G401.6 (cell line): ENCODE data around the gene HOXB1.
"Not testable (repeated sequence)": the region's sequence is repeated elsewhere in the genome, so short reads cannot be mapped to it uniquely, and the experiment has no call there.

Experiments
- FAIRE-seq: peaks from 2 replicates; lab custom pipeline; 2012; peaks lifted over from hg19 to GRCh38; lab: Jason Lieb, UNC

HOXB1 gene

DNA sequence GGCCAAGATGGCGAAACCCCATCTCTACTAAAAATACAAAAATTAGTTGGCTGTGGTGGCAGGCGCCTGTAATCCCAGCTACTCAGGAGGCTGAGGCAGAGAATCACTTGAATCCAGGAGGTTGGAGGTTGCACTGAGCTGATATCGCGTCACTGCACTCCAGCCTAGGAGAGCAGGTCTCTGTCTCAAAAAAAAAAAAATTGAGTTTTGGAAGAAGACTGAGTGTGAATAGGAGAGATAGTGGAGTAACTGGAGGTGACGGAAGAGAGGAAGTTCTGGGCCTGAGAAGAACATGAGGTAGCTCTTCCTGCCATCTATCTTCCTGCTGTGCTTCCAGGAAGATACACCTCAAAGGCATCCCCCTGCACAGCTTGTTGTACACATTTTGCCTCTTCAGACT, 11.4 kb downstream of the HOXB1 start:
- FAIRE-seq, result no peak

- FAIRE-seq, result no peak
Measured at GRCh38 chr17:48517478-48517877, 13.3 kb downstream of the HOXB1 start.

DNA sequence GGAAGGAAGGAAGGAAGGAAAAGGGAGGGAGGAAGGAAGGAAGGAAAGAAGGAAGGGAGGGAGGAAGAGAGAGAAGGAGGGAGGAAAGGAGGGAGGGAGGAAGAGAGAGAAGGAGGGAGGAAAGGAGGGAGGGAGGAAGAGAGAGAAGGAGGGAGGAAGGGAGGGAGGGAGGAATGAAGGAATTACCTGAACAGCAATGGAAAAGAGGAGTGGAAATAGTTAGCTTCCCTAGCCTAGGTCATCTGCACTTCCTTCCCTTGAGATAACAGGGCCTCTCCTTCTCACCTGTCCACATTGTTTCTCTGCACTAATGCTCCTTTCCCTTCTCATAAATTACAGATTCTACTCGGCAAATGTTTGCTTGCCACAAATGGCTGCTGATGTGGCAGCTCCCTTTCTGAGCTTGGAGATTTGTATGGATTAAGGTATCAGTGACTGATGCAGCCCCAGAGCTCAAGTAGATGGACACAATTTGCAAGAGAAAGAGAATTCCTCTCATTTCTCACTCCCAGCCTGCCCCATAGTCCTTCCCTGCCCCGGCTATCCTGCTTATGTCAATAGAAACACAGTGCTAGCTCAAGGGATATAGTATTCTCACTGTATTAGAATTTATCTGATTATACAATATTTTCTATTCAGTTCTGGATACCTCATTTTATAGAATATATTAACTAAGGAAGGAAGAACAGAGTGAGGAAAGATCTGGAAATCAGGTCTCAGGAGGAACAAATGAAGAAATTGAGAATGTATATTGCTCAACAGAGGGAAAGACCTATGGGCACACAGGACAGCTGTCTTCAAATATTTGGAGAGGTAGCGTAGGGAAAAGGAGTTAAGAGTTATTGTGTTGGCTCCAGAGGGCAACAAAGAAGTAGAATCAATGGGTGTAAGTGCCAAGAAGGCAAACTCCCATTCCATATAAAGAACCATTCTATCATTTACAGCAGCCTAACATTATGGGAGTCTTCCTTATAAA, 14.6 kb downstream of the HOXB1 start:
- FAIRE-seq, result no peak

GRCh38 chr17:48514477-48514876, 16.3 kb downstream of the HOXB1 start:
- FAIRE-seq, result no peak

DNA sequence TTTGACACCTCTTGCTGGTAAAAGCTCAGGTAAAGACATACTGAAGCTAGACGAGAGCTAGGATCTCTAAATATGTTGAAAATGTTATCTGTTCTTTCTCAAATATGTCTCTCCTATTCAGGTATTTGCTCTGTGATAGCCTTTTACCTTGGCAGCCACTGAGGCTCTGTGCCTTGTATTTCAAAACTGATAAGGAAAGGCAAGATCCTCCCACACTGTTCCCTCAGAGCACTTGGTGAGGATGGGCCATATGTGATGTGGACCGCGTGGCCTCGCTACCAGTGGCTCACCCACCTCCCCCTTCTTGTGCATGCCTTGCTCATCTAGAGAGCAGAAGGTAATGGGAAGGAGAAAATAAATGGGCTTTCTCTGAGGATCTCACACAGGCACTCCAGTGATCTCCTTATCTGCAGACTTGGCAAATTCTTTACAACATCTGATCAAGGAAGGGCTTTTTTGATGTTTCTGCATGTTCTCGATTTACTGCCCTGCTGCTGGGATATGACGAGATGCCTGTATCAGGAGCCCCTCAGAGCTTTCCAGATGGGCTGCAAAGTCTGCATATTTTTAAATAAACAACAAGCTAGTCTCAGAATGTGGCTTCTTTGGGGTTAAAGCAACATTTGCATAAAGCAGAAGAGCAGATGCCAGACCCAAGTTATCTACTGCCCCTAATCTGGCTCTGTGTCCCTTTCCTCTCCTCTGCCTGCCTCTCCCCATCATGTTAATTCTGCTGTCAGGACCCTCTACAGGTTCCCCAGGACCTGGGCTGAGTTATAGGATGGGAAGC, 16.9 kb downstream of the HOXB1 start:
- no peak for FAIRE-seq

- no peak for FAIRE-seq
Measured at GRCh38 chr17:48513097-48513496, 17.7 kb downstream of the HOXB1 start.

DNA sequence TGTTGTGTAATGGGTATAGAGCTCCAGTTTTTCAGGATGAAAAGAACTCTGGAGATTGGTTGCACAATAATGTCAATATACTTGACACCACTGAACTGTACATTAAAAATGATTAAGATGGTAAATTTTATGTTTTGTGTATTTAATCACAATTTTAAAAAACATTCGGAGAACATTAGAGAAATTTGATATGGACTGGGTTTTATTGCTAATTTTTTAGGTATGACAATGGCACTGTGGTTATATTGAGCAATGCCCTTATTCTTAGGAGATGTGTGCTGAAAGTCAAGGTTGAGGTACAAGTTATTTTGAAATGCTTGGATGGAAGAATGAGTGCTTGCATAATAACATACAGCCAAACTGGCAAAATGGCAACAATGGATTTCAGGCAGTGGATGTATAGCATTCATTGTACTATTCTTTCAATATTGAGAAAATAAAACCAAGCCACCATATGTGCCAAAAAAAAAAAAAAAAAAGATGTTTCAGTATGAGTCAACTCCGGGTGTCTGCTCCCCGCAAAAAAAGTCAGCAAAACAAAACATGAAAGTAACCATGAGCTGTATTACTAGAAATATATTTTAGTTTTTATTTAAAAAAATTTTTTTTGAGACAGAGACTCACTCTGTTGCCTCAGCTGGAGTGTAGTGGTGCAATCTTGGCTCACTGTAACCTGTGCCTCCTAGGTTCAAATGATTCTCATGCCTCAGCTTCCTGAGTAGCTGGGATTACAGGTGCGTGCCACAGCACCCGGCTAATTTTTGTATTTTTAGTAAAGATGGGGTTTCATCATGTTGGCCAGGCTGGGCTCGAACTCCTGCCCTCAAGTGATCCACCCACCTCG, 19.8 kb downstream of the HOXB1 start:
- no peak for FAIRE-seq

GRCh38 chr17:48510381-48510760, 20.4 kb downstream of the HOXB1 start:
- FAIRE-seq, result no peak

GRCh38 chr17:48509708-48510107, 21.1 kb downstream of the HOXB1 start:
- FAIRE-seq, result not testable (repeated sequence)

- FAIRE-seq, result no peak
Measured at GRCh38 chr17:48506246-48506645, 24.6 kb downstream of the HOXB1 start.

DNA sequence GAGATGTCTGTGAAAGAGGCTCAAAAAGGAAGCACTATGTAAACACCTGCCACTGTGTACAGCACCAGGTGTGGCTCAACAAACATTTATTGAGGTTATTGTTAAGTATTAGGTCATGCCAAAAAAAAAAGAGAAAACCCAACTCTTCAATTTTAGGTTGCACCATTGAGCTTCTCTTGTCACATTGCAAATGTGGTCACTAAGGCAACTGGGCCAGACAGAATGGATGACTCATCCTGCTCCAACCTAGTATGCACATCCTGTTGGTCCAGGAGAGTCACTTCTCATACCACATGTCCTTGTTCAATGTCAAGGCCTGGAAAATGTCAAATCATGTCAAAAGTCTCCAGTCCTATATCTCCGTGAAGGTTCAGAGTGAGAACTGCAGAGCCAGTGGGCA, 25.0 kb downstream of the HOXB1 start:
- FAIRE-seq, result no peak

GRCh38 chr17:48504953-48505352, 25.9 kb downstream of the HOXB1 start:
- FAIRE-seq, result no peak

- no peak for FAIRE-seq
Measured at GRCh38 chr17:48503747-48504146, 27.1 kb downstream of the HOXB1 start.

GRCh38 chr17:48502901-48503300, 27.9 kb downstream of the HOXB1 start:
- FAIRE-seq, result no peak

DNA sequence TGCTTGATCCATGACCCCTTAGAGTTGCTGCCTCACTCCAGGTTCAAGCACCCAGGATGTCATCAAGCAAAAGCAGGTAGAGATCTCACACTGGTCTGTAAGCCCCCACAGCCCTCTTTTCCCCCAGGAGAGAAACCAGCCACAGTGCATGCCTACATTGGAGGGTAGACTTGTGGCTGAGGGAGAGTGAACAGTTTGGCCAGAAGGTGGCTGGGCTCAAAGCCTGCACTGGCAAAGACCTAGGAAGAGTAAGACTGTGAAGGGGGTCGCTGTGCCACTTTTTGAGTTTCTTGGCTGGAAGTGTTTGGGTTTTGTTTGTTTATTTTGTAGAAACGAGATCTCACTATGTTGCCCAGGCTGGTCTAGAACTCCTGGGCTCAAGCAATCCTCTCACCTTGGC, 28.5 kb downstream of the HOXB1 start:
- no peak for FAIRE-seq

DNA sequence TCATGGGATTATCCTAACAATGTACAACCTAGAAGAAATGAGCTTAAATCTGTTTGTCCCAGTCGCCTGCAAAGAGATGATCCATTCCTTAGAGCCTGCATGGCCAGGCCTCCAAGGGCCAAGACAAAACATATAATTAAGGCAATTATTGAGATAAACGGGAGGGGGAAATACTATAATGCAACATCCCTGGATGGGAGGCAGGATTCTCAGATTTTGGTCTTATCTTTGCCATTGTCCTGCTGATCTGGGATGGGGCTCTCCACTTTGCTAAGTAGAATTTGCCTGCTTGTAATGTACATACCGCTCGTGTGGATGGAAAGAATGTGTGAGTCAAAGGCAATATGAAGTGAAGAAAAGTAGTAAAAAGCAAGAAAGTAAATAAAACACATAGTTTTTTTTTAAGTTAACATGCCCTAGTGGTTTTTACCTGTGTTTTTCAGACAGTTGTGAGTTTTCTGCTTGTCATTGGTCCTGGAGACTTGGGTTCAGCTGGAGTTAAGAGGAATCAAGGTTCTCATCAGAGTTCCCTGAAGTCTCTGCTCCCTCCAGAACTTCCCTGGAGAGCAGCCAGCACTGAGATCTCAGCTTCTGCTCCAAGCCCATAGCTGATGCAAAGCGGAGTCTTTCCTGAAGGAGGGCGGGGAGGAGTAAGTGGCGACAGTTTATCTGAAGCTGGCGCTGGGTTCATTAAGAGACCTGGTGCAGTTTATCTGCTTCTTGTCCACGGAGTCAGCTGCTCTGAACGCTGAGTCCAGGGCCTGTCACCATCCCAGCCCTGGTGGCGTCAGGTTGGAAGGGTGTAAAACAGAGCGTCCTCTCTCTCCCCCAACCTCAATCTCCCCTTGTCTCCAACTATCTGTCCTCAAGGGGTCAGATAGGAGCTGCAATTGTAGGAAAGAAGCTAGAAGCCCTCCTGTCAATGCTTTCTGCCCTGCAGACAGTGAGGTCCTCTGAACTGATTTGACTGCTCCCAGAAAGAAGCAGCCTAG, 30.1 kb downstream of the HOXB1 start:
- FAIRE-seq, result no peak

GRCh38 chr17:48499735-48500434, 30.9 kb downstream of the HOXB1 start:
- FAIRE-seq, result no peak

GRCh38 chr17:48499248-48499647, 31.6 kb downstream of the HOXB1 start:
- no peak for FAIRE-seq

DNA sequence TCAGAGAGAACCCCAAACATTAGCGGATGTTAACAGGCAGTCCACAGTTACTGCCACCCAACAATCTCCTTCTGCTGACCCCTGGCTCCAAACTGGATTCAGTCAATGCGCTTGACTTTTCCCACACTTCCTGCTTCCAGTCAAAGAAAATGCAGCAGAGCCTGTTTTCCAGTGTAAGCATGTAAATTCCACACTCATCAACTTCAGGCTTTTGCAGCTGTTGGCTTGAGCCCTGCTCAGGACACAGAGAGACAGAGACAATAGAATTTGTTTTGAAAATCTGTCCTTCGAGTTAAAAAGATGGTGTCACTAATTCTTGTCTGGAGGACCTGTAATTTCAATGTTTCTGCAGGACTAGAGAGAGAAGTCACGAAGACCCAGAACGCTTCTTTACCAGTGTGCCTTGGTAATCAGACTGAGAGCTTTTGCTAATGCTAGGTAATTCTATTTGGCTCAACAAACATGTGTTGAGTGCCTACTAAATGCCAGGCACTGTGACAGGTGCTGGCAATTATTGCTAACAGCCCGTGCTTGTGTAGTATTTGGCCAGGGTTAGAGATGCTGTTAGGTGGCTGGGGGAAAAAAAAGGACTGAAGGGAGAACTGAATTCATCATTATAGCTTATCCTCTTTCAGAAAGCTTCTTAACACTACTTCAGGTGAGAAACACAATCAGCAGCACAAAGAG, 32.5 kb downstream of the HOXB1 start:
- FAIRE-seq, result no peak

GRCh38 chr17:48497103-48497502, 33.7 kb downstream of the HOXB1 start:
- no peak for FAIRE-seq
